ENCODE data around the gene WDFY4. TPM values are rescaled to one million over a fixed set of nuclear protein-coding genes. Genes with fewer than 3 reads are reported as not detected.

The WDFY4 gene
- total and polyA plus RNA-seq, 4 donors, result 0.57 to 7.1 (median 2.0) TPM

- H3K27ac ChIP-seq (ENCODE audit: low read depth in 1 of 2, low read length in 2 of 2), result no peak overlapping the region
- no peak for TF ChIP-seq TAF1 (conservative IDR thresholded peaks at IDR 0.05)
- TF ChIP-seq RAD21 (IDR thresholded peaks at IDR 0.05), result no peak
- no peak for TF ChIP-seq REST (IDR thresholded peaks at IDR 0.05)
- TF ChIP-seq FOXA2 (IDR thresholded peaks at IDR 0.05), result no peak
- WGBS, result 71% methylated on average over 5 of the region's 5 CpGs
- DNase-seq (ENCODE audit: low spot score), result no peak
- H3K9me3 ChIP-seq (ENCODE audit: control insufficient read depth in 4 of 4, low read length in 3 of 4), result no peaks in the 10 kb centered on the region
- no peaks in the 10 kb centered on the region for H3K4me1 ChIP-seq (ENCODE audit: control insufficient read depth in 4 of 4, insufficient read depth in 4 of 4, low read length in 3 of 4)
- no peak overlapping the region for H3K9ac ChIP-seq (ENCODE audit: low read depth in 1 of 2, low read length in 2 of 2)
- no peaks in the 10 kb centered on the region for H3K27me3 ChIP-seq (ENCODE audit: control insufficient read depth in 4 of 4, insufficient read depth in 4 of 4, low read length in 3 of 4)
- H3K36me3 ChIP-seq (ENCODE audit: control insufficient read depth in 4 of 4, insufficient read depth in 3 of 4, low read depth in 1 of 4, low read length in 3 of 4), result no peaks in the 10 kb centered on the region
- H3K4me3 ChIP-seq (ENCODE audit: low read depth in 1 of 3, low read length in 3 of 3), result no peak overlapping the region
Observed at GRCh38 chr10:48983648-48984351, 299.1 kb downstream of the WDFY4 start.

- DNase-seq (ENCODE audit: low spot score), result no peak
- Histone ChIP-seq H3K36me3 (ENCODE audit: control insufficient read depth in 4 of 4, insufficient read depth in 3 of 4, low read depth in 1 of 4, low read length in 3 of 4) (no peaks in the 10 kb centered on the region), H3K4me3 (ENCODE audit: low read depth in 1 of 3, low read length in 3 of 3) (no peak overlapping the region), H3K4me1 (ENCODE audit: control insufficient read depth in 4 of 4, insufficient read depth in 4 of 4, low read length in 3 of 4) (no peaks in the 10 kb centered on the region), H3K27me3 (ENCODE audit: control insufficient read depth in 4 of 4, insufficient read depth in 4 of 4, low read length in 3 of 4) (no peaks in the 10 kb centered on the region), H3K9ac (ENCODE audit: low read depth in 1 of 2, low read length in 2 of 2) (no peak overlapping the region), H3K9me3 (ENCODE audit: control insufficient read depth in 4 of 4, low read length in 3 of 4) (no peaks in the 10 kb centered on the region), H3K27ac (ENCODE audit: low read depth in 1 of 2, low read length in 2 of 2) (no peak overlapping the region)
- TF ChIP-seq TAF1 (conservative IDR thresholded peaks at IDR 0.05) (no peak), NR2F2 (IDR thresholded peaks at IDR 0.05) (no peak), FOXA2 (IDR thresholded peaks at IDR 0.05) (no peak), RXRA (IDR thresholded peaks at IDR 0.05) (no peak), REST (IDR thresholded peaks at IDR 0.05) (no peak), HNF4A (conservative IDR thresholded peaks at IDR 0.05) (no peak), SP1 (IDR thresholded peaks at IDR 0.05) (no peak), FOXA1 (IDR thresholded peaks at IDR 0.05) (no peak), CTCF (IDR thresholded peaks at IDR 0.05; ENCODE audit: low read depth, low read length, missing input control) (no peak), HNF4G (IDR thresholded peaks at IDR 0.05) (no peak), EGR1 (IDR thresholded peaks at IDR 0.05; ENCODE audit: low read depth in 2 of 2) (no peak), GABPA (IDR thresholded peaks at IDR 0.05 in 1 of 2, conservative IDR thresholded peaks at IDR 0.05 in 1 of 2) (no peak), ATF3 (IDR thresholded peaks at IDR 0.05) (no peak), ZBTB33 (IDR thresholded peaks at IDR 0.05) (no peak), YY1 (IDR thresholded peaks at IDR 0.05) (no peak), RAD21 (IDR thresholded peaks at IDR 0.05) (no peak), JUND (IDR thresholded peaks at IDR 0.05) (no peak), MAX (IDR thresholded peaks at IDR 0.05) (no peak)
- WGBS, result 94% methylated on average over 7 of the region's 7 CpGs
Observed at GRCh38 chr10:48985621-48986158, 301.0 kb downstream of the WDFY4 start.

All from liver (tissue), 9 donors.